ENCODE results near the gene RELN. TPM values are rescaled to one million over a fixed set of nuclear protein-coding genes. Genes with fewer than 3 reads are reported as not detected.

Gene RELN
- total and polyA plus RNA-seq, 10 of the 15 experiments (the other 5 are each of a cell fraction or from before 2014, with no cell fraction given), result 0.11 to 0.21 TPM; not detected in 8

DNA sequence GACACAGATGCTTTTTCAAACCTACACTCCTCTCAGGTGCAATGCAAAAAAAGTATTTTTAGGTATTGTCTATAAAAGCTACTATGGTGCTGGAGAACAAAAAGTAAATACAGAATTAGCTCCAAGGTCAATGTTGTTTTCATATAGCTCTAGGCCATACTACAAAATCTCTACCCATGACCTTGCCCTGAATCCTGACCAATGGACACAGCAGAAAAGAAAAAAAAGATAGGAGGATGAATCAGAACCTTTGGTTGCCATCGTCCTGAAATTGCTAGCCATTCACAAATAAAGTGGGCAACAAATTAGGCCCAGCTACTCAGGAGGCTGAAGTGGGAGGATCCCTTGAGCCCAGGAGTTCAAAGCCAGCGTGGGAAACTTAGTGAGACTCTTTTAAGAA lies 35.2 kb upstream of the RELN start:
- Histone ChIP-seq H3K9ac (ENCODE audit: control insufficient read depth, insufficient read depth, low read length) (no peak overlapping the region), H3K4me1 (ENCODE audit: control insufficient read depth, insufficient read depth, low read length) (no peaks in the 10 kb centered on the region), H3K27ac (ENCODE audit: control insufficient read depth, insufficient read depth) (no peak overlapping the region), H3K9me3 (replicated peaks; ENCODE audit: control insufficient read depth, insufficient read depth, low read length) (no peaks in the 10 kb centered on the region), H3K4me2 (ENCODE audit: control insufficient read depth, insufficient read depth) (no peak overlapping the region), H3K27me3 (replicated peaks in 1 of 2; ENCODE audit: control insufficient read depth in 2 of 2, insufficient read depth in 2 of 2, low read length in 1 of 2) (no peaks in the 10 kb centered on the region), H3K4me3 (no peak overlapping the region), H2AFZ (ENCODE audit: control insufficient read depth, low read depth, low read length) (no peak overlapping the region), H3K36me3 (ENCODE audit: control insufficient read depth in 2 of 2, insufficient read depth in 2 of 2, low read length in 1 of 2) (no peaks in the 10 kb centered on the region), H4K20me1 (ENCODE audit: control insufficient read depth, insufficient read depth) (no peaks in the 10 kb centered on the region), H3K79me2 (ENCODE audit: control insufficient read depth, insufficient read depth, low read length) (no peaks in the 10 kb centered on the region)
- intact Hi-C loops (cut with micrococcal nuclease; ENCODE audit: unreplicated experiment) (no loop called here), in situ Hi-C loops (cut with MboI) (no loop called here)
- ATAC-seq (no peak), FAIRE-seq (no peak), DNase-seq (ENCODE audit: low read depth, low spot score) (no peak)
- CTCF ChIA-PET, result interaction anchor here (2.0 kb wide), 1 partner anchor 9 kb away, joined by 7 read pairs; no protein-coding TSS in a partner anchor
- WGBS (ENCODE audit: insufficient coverage, insufficient replicate concordance, low lambda C conversion rate, missing lambda C conversion rate), result 0% methylated on average over 2 of the region's 2 CpGs
- RAD21 ChIA-PET (ENCODE audit: unreplicated experiment), result no interaction called here
- SMC1A ChIA-PET (ENCODE audit: uncharacterized antibody, unreplicated experiment), result no interaction called here
- POLR2A ChIA-PET, result no interaction called here
- no TSS peak for BruUV-seq (replicated peaks)
- TF ChIP-seq TARDBP (IDR thresholded peaks at IDR 0.05; ENCODE audit: borderline replicate concordance), result no peak
- TF ChIP-seq, protein P1, sequence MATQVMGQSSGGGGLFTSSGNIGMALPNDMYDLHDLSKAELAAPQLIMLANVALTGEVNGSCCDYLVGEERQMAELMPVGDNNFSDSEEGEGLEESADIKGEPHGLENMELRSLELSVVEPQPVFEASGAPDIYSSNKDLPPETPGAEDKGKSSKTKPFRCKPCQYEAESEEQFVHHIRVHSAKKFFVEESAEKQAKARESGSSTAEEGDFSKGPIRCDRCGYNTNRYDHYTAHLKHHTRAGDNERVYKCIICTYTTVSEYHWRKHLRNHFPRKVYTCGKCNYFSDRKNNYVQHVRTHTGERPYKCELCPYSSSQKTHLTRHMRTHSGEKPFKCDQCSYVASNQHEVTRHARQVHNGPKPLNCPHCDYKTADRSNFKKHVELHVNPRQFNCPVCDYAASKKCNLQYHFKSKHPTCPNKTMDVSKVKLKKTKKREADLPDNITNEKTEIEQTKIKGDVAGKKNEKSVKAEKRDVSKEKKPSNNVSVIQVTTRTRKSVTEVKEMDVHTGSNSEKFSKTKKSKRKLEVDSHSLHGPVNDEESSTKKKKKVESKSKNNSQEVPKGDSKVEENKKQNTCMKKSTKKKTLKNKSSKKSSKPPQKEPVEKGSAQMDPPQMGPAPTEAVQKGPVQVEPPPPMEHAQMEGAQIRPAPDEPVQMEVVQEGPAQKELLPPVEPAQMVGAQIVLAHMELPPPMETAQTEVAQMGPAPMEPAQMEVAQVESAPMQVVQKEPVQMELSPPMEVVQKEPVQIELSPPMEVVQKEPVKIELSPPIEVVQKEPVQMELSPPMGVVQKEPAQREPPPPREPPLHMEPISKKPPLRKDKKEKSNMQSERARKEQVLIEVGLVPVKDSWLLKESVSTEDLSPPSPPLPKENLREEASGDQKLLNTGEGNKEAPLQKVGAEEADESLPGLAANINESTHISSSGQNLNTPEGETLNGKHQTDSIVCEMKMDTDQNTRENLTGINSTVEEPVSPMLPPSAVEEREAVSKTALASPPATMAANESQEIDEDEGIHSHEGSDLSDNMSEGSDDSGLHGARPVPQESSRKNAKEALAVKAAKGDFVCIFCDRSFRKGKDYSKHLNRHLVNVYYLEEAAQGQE (IDR thresholded peaks at IDR 0.05; ENCODE audit: low read depth, low read length), result no peak
- no peak for TF ChIP-seq EED (IDR thresholded peaks at IDR 0.05; ENCODE audit: low read depth)
- TF ChIP-seq, protein P2, sequence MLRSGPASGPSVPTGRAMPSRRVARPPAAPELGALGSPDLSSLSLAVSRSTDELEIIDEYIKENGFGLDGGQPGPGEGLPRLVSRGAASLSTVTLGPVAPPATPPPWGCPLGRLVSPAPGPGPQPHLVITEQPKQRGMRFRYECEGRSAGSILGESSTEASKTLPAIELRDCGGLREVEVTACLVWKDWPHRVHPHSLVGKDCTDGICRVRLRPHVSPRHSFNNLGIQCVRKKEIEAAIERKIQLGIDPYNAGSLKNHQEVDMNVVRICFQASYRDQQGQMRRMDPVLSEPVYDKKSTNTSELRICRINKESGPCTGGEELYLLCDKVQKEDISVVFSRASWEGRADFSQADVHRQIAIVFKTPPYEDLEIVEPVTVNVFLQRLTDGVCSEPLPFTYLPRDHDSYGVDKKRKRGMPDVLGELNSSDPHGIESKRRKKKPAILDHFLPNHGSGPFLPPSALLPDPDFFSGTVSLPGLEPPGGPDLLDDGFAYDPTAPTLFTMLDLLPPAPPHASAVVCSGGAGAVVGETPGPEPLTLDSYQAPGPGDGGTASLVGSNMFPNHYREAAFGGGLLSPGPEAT (IDR thresholded peaks at IDR 0.05; ENCODE audit: low read depth), result no peak
- TF ChIP-seq, protein P3, sequence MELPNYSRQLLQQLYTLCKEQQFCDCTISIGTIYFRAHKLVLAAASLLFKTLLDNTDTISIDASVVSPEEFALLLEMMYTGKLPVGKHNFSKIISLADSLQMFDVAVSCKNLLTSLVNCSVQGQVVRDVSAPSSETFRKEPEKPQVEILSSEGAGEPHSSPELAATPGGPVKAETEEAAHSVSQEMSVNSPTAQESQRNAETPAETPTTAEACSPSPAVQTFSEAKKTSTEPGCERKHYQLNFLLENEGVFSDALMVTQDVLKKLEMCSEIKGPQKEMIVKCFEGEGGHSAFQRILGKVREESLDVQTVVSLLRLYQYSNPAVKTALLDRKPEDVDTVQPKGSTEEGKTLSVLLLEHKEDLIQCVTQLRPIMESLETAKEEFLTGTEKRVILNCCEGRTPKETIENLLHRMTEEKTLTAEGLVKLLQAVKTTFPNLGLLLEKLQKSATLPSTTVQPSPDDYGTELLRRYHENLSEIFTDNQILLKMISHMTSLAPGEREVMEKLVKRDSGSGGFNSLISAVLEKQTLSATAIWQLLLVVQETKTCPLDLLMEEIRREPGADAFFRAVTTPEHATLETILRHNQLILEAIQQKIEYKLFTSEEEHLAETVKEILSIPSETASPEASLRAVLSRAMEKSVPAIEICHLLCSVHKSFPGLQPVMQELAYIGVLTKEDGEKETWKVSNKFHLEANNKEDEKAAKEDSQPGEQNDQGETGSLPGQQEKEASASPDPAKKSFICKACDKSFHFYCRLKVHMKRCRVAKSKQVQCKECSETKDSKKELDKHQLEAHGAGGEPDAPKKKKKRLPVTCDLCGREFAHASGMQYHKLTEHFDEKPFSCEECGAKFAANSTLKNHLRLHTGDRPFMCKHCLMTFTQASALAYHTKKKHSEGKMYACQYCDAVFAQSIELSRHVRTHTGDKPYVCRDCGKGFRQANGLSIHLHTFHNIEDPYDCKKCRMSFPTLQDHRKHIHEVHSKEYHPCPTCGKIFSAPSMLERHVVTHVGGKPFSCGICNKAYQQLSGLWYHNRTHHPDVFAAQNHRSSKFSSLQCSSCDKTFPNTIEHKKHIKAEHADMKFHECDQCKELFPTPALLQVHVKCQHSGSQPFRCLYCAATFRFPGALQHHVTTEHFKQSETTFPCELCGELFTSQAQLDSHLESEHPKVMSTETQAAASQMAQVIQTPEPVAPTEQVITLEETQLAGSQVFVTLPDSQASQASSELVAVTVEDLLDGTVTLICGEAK (IDR thresholded peaks at IDR 0.05; ENCODE audit: borderline replicate concordance), result no peak
- no peak for TF ChIP-seq SUPT20H (IDR thresholded peaks at IDR 0.05; ENCODE audit: borderline replicate concordance, control insufficient read depth, low read depth, low read length)
- TF ChIP-seq JUNB (IDR thresholded peaks at IDR 0.05), result no peak
- no peak for TF ChIP-seq TCF7 (IDR thresholded peaks at IDR 0.05; ENCODE audit: borderline replicate concordance)
- TF ChIP-seq, protein P4, sequence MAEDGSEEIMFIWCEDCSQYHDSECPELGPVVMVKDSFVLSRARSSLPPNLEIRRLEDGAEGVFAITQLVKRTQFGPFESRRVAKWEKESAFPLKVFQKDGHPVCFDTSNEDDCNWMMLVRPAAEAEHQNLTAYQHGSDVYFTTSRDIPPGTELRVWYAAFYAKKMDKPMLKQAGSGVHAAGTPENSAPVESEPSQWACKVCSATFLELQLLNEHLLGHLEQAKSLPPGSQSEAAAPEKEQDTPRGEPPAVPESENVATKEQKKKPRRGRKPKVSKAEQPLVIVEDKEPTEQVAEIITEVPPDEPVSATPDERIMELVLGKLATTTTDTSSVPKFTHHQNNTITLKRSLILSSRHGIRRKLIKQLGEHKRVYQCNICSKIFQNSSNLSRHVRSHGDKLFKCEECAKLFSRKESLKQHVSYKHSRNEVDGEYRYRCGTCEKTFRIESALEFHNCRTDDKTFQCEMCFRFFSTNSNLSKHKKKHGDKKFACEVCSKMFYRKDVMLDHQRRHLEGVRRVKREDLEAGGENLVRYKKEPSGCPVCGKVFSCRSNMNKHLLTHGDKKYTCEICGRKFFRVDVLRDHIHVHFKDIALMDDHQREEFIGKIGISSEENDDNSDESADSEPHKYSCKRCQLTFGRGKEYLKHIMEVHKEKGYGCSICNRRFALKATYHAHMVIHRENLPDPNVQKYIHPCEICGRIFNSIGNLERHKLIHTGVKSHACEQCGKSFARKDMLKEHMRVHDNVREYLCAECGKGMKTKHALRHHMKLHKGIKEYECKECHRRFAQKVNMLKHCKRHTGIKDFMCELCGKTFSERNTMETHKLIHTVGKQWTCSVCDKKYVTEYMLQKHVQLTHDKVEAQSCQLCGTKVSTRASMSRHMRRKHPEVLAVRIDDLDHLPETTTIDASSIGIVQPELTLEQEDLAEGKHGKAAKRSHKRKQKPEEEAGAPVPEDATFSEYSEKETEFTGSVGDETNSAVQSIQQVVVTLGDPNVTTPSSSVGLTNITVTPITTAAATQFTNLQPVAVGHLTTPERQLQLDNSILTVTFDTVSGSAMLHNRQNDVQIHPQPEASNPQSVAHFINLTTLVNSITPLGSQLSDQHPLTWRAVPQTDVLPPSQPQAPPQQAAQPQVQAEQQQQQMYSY (CRISPR knock-in tag; IDR thresholded peaks at IDR 0.05), result no peak
- TF ChIP-seq MYC (IDR thresholded peaks at IDR 0.05; ENCODE audit: insufficient read depth, insufficient read length, insufficient replicate concordance, low read length, severe bottlenecking), result no peak
- no peak for TF ChIP-seq CBX5 (IDR thresholded peaks at IDR 0.05; ENCODE audit: low read depth)

Measured in GM12878 (cell line).